GM18507 (cell line): ENCODE data around the gene TRIM44.
"Not testable (repeated sequence)": the region's sequence is repeated elsewhere in the genome, so short reads cannot be mapped to it uniquely, and the experiment has no call there.

Experiments used
- DNase-seq: peaks from one replicate; pipeline ENCODE4 v3.0.0; 2011; ENCODE audit warnings: low read depth; ENCODE audit not compliant: insufficient read length; ENCODE audit errors: extremely low spot score
- FAIRE-seq: peaks from 2 replicates; lab custom pipeline; 2011; peaks lifted over from hg19 to GRCh38; lab: Jason Lieb, UNC

TRIM44 gene

GRCh38 chr11:35663408-35663702 is 780 bp downstream of the TRIM44 start:
- no peak for FAIRE-seq

GRCh38 chr11:35664977-35665441 is 2.4 kb downstream of the TRIM44 start:
- no peak for FAIRE-seq
- DNase-seq, result no peak

More at GRCh38 chr11:35663408-35663702, 780 bp downstream of the TRIM44 start:
- no peak for DNase-seq

GRCh38 chr11:35667257-35667656 is 4.7 kb downstream of the TRIM44 start:
- no peak for FAIRE-seq

GRCh38 chr11:35668350-35668749 is 5.8 kb downstream of the TRIM44 start:
- DNase-seq, FAIRE-seq: not testable (repeated sequence)

More at GRCh38 chr11:35667257-35667656, 4.7 kb downstream of the TRIM44 start:
- DNase-seq, result no peak

GRCh38 chr11:35671396-35672127 is 9.0 kb downstream of the TRIM44 start:
- DNase-seq, result no peak

GRCh38 chr11:35672608-35673007 is 10.0 kb downstream of the TRIM44 start:
- FAIRE-seq, result no peak
- no peak for DNase-seq

More at GRCh38 chr11:35671396-35672127, 9.0 kb downstream of the TRIM44 start:
- FAIRE-seq, result no peak

GRCh38 chr11:35675901-35676610 is 13.5 kb downstream of the TRIM44 start:
- FAIRE-seq (peak; percentile 52), DNase-seq (no peak)

- no peak for FAIRE-seq
- no peak for DNase-seq
Observed at GRCh38 chr11:35676611-35676965, 14.0 kb downstream of the TRIM44 start.

- DNase-seq (no peak), FAIRE-seq (no peak)
Observed at GRCh38 chr11:35677904-35678303, 15.3 kb downstream of the TRIM44 start.

- no peak for FAIRE-seq
Observed at GRCh38 chr11:35678471-35678870, 15.9 kb downstream of the TRIM44 start.

GRCh38 chr11:35678975-35679374 is 16.4 kb downstream of the TRIM44 start:
- FAIRE-seq (no peak), DNase-seq (no peak)

More at GRCh38 chr11:35678471-35678870, 15.9 kb downstream of the TRIM44 start:
- DNase-seq, result no peak

- DNase-seq, result no peak
- FAIRE-seq, result no peak
Observed at GRCh38 chr11:35680506-35680905, 17.9 kb downstream of the TRIM44 start.

- no peak for DNase-seq
- peak; percentile 41 for FAIRE-seq
Observed at GRCh38 chr11:35681163-35681767, 18.7 kb downstream of the TRIM44 start.

- peak; percentile 55 for FAIRE-seq
- DNase-seq, result no peak
Observed at GRCh38 chr11:35682230-35683173, 19.9 kb downstream of the TRIM44 start.

- FAIRE-seq (peak; percentile 5), DNase-seq (no peak)
Observed at GRCh38 chr11:35683728-35684339, 21.3 kb downstream of the TRIM44 start.

GRCh38 chr11:35688023-35688422 is 25.4 kb downstream of the TRIM44 start:
- FAIRE-seq (no peak), DNase-seq (no peak)

GRCh38 chr11:35689081-35689996 is 26.8 kb downstream of the TRIM44 start:
- DNase-seq (no peak), FAIRE-seq (no peak)

- FAIRE-seq, result no peak
- no peak for DNase-seq
Observed at GRCh38 chr11:35702126-35702525, 39.6 kb downstream of the TRIM44 start.
